Breast epithelium (tissue), 4 donors: ENCODE data around the gene FOXE3. TPM values are rescaled to one million over a fixed set of nuclear protein-coding genes. Genes with fewer than 3 reads are reported as not detected.

ENCODE experiments used
- DNase-seq, 2 donors: peaks; one replicate each; pipeline ENCODE4 v3.0.0-alpha.2; 2019; ENCODE audit warnings: low spot score in 2 of 2
- H3K27ac ChIP-seq, 2 donors: fragments of 200-600 bp; sonication (generic) in 1 of 2; one replicate each; pipeline ENCODE4 v1.5.1; 2016 to 2019; ENCODE audit warnings: mild to moderate bottlenecking in 1 of 2
- H3K27me3 ChIP-seq, 2 donors: fragments of 200-600 bp; sonication (generic) in 1 of 2; one replicate each; pipeline versions ENCODE4 v1.5.1 to v1.6.0; 2017 to 2019; ENCODE audit warnings: control low read depth in 1 of 2, mild to moderate bottlenecking in 1 of 2
- H3K36me3 ChIP-seq: fragments of 200-600 bp; one replicate; pipeline ENCODE4 v1.5.1; 2019
- H3K4me1 ChIP-seq, 2 donors: fragments of 200-600 bp; sonication (generic); one replicate each; pipeline ENCODE4 v1.5.1; 2016 to 2019; ENCODE audit warnings: control low read depth in 1 of 2
- H3K4me3 ChIP-seq, 3 donors: fragments of 200-600 bp; sonication (generic); 1 replicate in 2 of 3; 2 replicates in 1 of 3; pipeline ENCODE4 v1.5.1; 2016 to 2019; ENCODE audit warnings: mild to moderate bottlenecking in 3 of 3, moderate library complexity in 2 of 3
- H3K9me3 ChIP-seq, 2 donors: fragments of 200-600 bp; sonication (generic) in 1 of 2; one replicate each; pipeline ENCODE4 v1.5.1; 2016 to 2019; ENCODE audit warnings: control low read depth in 1 of 2
- POLR2A ChIP-seq: fragments of 450-650 bp; IDR thresholded peaks from one replicate; pipeline ENCODE4 v1.6.1; 2016; ENCODE audit warnings: antibody characterized with exemption, mild to moderate bottlenecking, moderate library complexity
- POLR2AphosphoS5 ChIP-seq, 3 donors: sonication (generic); formaldehyde crosslinking; IDR thresholded peaks; one replicate each; pipeline ENCODE4 v1.6.1; 2017; ENCODE audit warnings: antibody characterized with exemption in 3 of 3
- intact Hi-C: fragments of 100-400 bp; cut with DNase I; formaldehyde crosslinking; loops from one replicate; pipeline ENCODE4 v1.15.1; 2023; ENCODE audit warnings: low total_unique reads
- total RNA-seq, 3 donors: library from RNA; depleted of rRNA; stranded (reverse); fragments of >200 nt; gene quantifications; one replicate each; pipeline ENCODE4 v1.1.0, GENCODE V29; 2016
- TF ChIP-seq, protein P1 (sequence below), 3 donors: fragments of 450-650 bp; IDR thresholded peaks; one replicate each; pipeline ENCODE4 v1.5.1; 2016 to 2017; ENCODE audit warnings: antibody characterized with exemption in 3 of 3, mild to moderate bottlenecking in 3 of 3, moderate library complexity in 3 of 3

Gene FOXE3
- total RNA-seq, 3 donors from 2014 or later, result not detected

DNA sequence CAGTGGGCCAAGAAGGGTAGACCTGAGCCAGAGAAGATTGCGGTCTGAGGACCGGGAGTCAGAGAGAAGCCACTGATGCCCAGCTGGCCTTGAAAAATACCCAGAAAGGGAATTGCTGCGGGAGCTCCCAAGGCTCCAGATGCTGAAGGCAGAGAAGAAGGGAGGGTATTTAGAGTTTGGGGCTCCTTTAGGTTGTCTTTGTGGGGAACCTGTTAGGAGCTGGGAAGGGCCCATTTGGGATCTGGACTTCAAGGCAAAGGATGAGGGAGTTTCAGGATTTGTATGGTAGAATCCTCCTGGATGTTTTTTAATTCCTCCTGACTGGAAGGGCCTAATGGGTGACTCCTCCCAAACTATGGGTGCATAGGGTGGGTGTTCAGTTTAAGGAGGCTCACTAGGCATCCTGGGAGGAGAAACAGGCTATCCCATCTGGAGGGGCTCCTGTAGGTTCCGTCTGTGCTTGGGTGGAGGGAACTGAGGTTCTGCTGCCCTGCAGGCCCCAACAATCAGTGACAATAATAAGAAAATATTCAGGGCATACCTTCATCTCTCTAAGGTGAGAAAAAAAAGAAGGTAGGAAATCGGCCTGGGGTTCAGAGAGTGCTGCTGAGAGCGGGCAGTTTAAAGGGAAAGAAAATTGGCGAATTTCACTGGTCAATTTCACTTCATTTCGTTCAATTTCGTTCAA, 26.9 kb downstream of the FOXE3 start:
- H3K27ac ChIP-seq, result no peak overlapping the region
- H3K4me3 ChIP-seq, result no peak overlapping the region
- H3K9me3 ChIP-seq, result no peaks in the 10 kb centered on the region
- H3K27me3 ChIP-seq, result peaks cover 6 to 72% of the 10 kb centered on the region in 2 donors
- DNase-seq, result no peak
- H3K4me1 ChIP-seq, result no peaks in the 10 kb centered on the region
- intact Hi-C loops, result no loop called here
- H3K36me3 ChIP-seq, result no peaks in the 10 kb centered on the region
- TF ChIP-seq POLR2AphosphoS5 (IDR thresholded peaks at IDR 0.05), result no peak
- TF ChIP-seq POLR2A, result no peak
- TF ChIP-seq, protein P1, sequence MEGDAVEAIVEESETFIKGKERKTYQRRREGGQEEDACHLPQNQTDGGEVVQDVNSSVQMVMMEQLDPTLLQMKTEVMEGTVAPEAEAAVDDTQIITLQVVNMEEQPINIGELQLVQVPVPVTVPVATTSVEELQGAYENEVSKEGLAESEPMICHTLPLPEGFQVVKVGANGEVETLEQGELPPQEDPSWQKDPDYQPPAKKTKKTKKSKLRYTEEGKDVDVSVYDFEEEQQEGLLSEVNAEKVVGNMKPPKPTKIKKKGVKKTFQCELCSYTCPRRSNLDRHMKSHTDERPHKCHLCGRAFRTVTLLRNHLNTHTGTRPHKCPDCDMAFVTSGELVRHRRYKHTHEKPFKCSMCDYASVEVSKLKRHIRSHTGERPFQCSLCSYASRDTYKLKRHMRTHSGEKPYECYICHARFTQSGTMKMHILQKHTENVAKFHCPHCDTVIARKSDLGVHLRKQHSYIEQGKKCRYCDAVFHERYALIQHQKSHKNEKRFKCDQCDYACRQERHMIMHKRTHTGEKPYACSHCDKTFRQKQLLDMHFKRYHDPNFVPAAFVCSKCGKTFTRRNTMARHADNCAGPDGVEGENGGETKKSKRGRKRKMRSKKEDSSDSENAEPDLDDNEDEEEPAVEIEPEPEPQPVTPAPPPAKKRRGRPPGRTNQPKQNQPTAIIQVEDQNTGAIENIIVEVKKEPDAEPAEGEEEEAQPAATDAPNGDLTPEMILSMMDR (IDR thresholded peaks at IDR 0.05), result no peak

DNA sequence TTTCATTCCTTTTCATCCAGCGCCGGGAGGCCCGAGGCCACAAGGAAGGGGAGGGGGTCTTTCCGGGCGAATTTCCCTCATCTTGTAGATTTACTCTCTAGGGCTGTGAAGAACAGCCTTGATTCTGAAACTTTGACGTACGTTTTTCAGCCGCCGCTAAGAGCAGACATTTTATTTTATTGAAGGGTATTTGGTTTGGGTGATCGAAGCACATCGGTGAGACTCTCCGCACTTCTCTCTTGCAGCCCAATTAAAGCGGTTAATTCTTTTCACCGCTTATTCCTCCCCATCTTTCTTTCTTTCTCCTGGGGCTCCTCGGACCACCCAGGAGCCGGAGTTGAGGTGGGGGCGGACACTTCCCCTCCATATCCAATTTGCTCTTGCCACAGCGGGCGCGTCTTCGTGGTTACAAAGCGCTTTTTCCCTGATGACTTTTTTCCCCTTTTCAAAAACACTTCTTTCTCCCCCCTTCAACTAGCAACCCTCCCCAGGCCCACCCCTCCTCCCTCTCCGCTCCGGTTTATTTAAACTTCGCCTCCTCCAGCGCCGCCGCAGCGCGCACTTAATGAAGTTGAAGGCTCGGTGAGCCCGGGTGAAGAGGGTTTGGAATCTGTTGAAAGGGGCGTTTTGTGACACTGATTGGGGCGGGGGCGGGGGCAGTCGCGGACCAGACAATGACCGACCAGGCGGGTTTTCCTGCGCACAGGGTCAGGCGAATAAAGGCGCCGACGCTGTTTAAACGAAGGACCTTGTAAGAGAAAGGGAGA, 27.6 kb downstream of the FOXE3 start:
- TF ChIP-seq, protein P1 (IDR thresholded peaks at IDR 0.05), result no peak
- TF ChIP-seq POLR2A (no peak), POLR2AphosphoS5 (IDR thresholded peaks at IDR 0.05) (no peak)
- H3K4me1 ChIP-seq, result no peaks in the 10 kb centered on the region
- DNase-seq, result no peak
- no peaks in the 10 kb centered on the region for H3K9me3 ChIP-seq
- intact Hi-C loops, result no loop called here
- no peak overlapping the region for H3K27ac ChIP-seq
- peaks cover 6 to 75% of the 10 kb centered on the region in 2 donors for H3K27me3 ChIP-seq
- no peaks in the 10 kb centered on the region for H3K36me3 ChIP-seq
- no peak overlapping the region for H3K4me3 ChIP-seq

DNA sequence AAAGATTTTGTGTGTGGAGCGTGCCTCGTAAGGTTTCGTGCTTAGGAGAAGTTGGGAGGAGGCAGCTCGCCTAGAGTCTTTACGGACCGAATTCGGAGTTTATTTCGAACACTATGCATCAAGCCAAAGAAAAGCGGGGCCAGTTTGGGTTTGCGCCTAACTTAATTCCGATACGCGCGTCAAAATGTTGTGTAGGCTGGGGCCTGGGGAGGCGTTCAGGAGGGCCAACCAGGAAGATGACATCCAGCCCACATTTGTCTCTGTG, 28.1 kb downstream of the FOXE3 start:
- H3K9me3 ChIP-seq, result no peaks in the 10 kb centered on the region
- H3K36me3 ChIP-seq, result no peaks in the 10 kb centered on the region
- TF ChIP-seq, protein P1 (IDR thresholded peaks at IDR 0.05), result no peak
- no peak for TF ChIP-seq POLR2AphosphoS5 (IDR thresholded peaks at IDR 0.05)
- peaks cover 6 to 74% of the 10 kb centered on the region in 2 donors for H3K27me3 ChIP-seq
- no peak overlapping the region for H3K27ac ChIP-seq
- H3K4me1 ChIP-seq, result no peaks in the 10 kb centered on the region
- intact Hi-C loops, result no loop called here
- H3K4me3 ChIP-seq, result peak overlapping the region in 1 of 3 donors; percentile 47
- DNase-seq, result no peak

DNA sequence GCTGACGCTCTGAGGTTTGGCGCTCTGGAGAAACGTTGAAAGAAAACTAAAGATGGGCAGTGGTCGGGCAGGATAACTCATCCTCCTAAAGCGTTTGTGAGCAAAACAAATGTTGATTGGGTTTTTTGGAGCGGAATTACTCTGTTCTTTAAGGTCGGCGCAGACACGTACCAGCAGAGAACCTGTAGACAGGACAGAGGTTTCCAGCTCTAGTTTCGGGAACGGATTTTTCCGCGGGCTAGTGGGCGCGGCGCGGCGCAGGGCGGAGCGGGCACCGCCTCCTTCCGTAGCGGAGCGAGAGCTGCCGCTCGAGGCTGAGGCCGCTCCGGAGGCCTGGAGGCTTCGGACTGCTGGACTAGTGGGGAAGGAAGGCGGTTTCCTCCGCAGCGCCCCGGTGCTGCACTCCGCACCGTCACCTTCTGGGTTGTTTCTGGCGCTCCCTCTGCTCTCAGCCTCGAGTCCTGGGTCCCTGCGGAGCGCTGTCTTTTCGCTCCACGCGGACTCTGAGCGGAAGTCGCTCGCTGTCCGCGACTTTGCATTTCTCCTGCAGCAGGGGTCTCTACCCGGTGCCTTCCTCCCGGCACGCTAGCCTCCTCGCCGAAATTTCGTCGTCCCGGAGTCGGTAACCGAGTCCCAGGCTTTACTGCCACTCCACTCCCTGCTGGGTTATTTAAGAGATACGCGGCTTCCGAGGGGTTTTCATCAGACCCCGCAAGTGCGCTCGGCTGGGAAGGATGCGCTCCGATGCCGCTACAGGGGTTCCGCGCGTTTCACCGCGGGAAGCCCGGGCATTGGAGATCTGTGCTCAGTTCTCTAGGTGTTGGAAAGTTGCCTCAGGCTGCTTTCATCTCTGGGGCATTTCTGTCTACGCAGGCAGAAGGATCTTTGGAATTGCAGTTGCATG, 28.7 kb downstream of the FOXE3 start:
- Histone ChIP-seq H3K4me1 (no peaks in the 10 kb centered on the region), H3K36me3 (no peaks in the 10 kb centered on the region), H3K27me3 (peaks cover 6 to 75% of the 10 kb centered on the region in 2 donors), H3K4me3 (peak overlapping the region in 2 of 3 donors; percentile 4 to 47), H3K27ac (no peak overlapping the region), H3K9me3 (no peaks in the 10 kb centered on the region)
- intact Hi-C loops, result no loop called here
- TF ChIP-seq, protein P1 (IDR thresholded peaks at IDR 0.05), result no peak
- no peak for TF ChIP-seq POLR2AphosphoS5 (IDR thresholded peaks at IDR 0.05)
- TF ChIP-seq POLR2A, result no peak
- no peak for DNase-seq
